HEK293 (cell line): ENCODE measurements around the gene HSFX4.
"Not testable (repeated sequence)": the region's sequence is repeated elsewhere in the genome, so short reads cannot be mapped to it uniquely, and the experiment has no call there.

Experiments used
- CTCF ChIA-PET: fragments of 350-600 bp; formaldehyde crosslinking; extraction: SDS; loops from one replicate; lab custom pipeline; 2021; ENCODE audit warnings: antibody characterized with exemption; lab: Yijun Ruan, JAX
- POLR2A ChIA-PET: fragments of 300-600 bp; formaldehyde crosslinking; extraction: SDS; loops from one replicate; lab custom pipeline; 2020; ENCODE audit warnings: antibody characterized with exemption, inconsistent platforms; lab: Yijun Ruan, JAX
- H3K27ac ChIP-seq: fragments of 200-500 bp; sonication (Bioruptor generic); 2 replicates; pipeline ENCODE4 v1.5.1; 2014; ENCODE audit warnings: low read depth, low read length, control low read depth, inconsistent platforms; ENCODE audit errors: extremely low read depth
- H3K36me3 ChIP-seq, 2 experiments: fragments of 200-500 bp in 1 of 2; sonication (Bioruptor generic) in 1 of 2; 1 replicate in 1 of 2; 2 replicates in 1 of 2; pipeline ENCODE4 v1.5.1; 2014 to 2017; ENCODE audit warnings: inconsistent platforms in 2 of 2, low read length in 2 of 2; ENCODE audit not compliant: control insufficient read depth in 2 of 2, insufficient read depth in 1 of 2
- H3K4me1 ChIP-seq: fragments of 200-500 bp; sonication (Bioruptor generic); 2 replicates; pipeline ENCODE4 v1.5.1; 2014; ENCODE audit warnings: mild to moderate bottlenecking, low read length, inconsistent platforms; ENCODE audit not compliant: control insufficient read depth, insufficient read depth
- H3K4me3 ChIP-seq: 2 replicates; pipeline ENCODE4 v1.5.1; 2011; ENCODE audit warnings: low read depth, mild to moderate bottlenecking, control low read depth, low read length, moderate library complexity
- H3K9me3 ChIP-seq: fragments of 200-500 bp; sonication (Bioruptor generic); 2 replicates; pipeline ENCODE4 v1.5.1; 2014; ENCODE audit warnings: low read depth, low read length, inconsistent platforms; ENCODE audit not compliant: control insufficient read depth, insufficient read depth
- OSR2 ChIP-seq: fragments of 450-650 bp; formaldehyde crosslinking; IDR thresholded peaks from 2 replicates; pipeline ENCODE4 v1.5.1; 2016; ENCODE audit warnings: missing biosample characterization, missing genetic modification characterization
- OVOL3 ChIP-seq: fragments of 450-650 bp; formaldehyde crosslinking; IDR thresholded peaks from 2 replicates; pipeline ENCODE4 v1.5.1; 2016; ENCODE audit warnings: missing biosample characterization, missing genetic modification characterization
- REPIN1 ChIP-seq: fragments of 450-650 bp; formaldehyde crosslinking; IDR thresholded peaks from 2 replicates; pipeline ENCODE4 v1.5.1; 2017; ENCODE audit warnings: missing biosample characterization, missing genetic modification characterization, low read depth
- ZBTB20 ChIP-seq: fragments of 450-650 bp; formaldehyde crosslinking; IDR thresholded peaks from 2 replicates; pipeline ENCODE4 v1.5.1; 2016; ENCODE audit warnings: missing biosample characterization, missing genetic modification characterization
- ZBTB7A ChIP-seq: fragments of 450-650 bp; formaldehyde crosslinking; IDR thresholded peaks from 2 replicates; pipeline ENCODE4 v1.5.1; 2016; ENCODE audit warnings: low read depth, missing biosample characterization, missing genetic modification characterization
- ZNF121 ChIP-seq: fragments of 450-650 bp; formaldehyde crosslinking; IDR thresholded peaks from 2 replicates; pipeline ENCODE4 v1.5.1; 2016; ENCODE audit warnings: missing biosample characterization, missing genetic modification characterization
- ZNF146 ChIP-seq: fragments of 450-650 bp; formaldehyde crosslinking; IDR thresholded peaks from 2 replicates; pipeline ENCODE4 v1.5.1; 2016; ENCODE audit warnings: missing biosample characterization, missing genetic modification characterization
- ZNF341 ChIP-seq: fragments of 450-650 bp; formaldehyde crosslinking; IDR thresholded peaks from 2 replicates; pipeline ENCODE4; 2016; ENCODE audit warnings: low read depth, missing biosample characterization, missing genetic modification characterization
- ZNF416 ChIP-seq: fragments of 450-650 bp; formaldehyde crosslinking; IDR thresholded peaks from 2 replicates; pipeline ENCODE4 v1.5.1; 2016; ENCODE audit warnings: missing biosample characterization, missing genetic modification characterization
- ZNF510 ChIP-seq: fragments of 450-650 bp; formaldehyde crosslinking; IDR thresholded peaks from 2 replicates; pipeline ENCODE4 v1.5.1; 2018; ENCODE audit warnings: mild to moderate bottlenecking, missing genetic modification characterization, missing biosample characterization; ENCODE audit not compliant: insufficient replicate concordance
- ZNF530 ChIP-seq: fragments of 450-650 bp; formaldehyde crosslinking; IDR thresholded peaks from 2 replicates; pipeline ENCODE4 v1.5.1; 2016; ENCODE audit warnings: low read depth, missing biosample characterization, missing genetic modification characterization
- ZNF555 ChIP-seq: fragments of 450-650 bp; formaldehyde crosslinking; conservative IDR thresholded peaks from 2 replicates; pipeline ENCODE4 v1.5.1; 2017; ENCODE audit warnings: missing biosample characterization, mild to moderate bottlenecking, missing genetic modification characterization, inconsistent platforms
- ZNF658 ChIP-seq: fragments of 450-650 bp; formaldehyde crosslinking; IDR thresholded peaks from 2 replicates; pipeline ENCODE4; 2016; ENCODE audit warnings: missing biosample characterization, missing genetic modification characterization
- ZNF677 ChIP-seq: fragments of 450-650 bp; IDR thresholded peaks from 2 replicates; pipeline ENCODE4 v1.5.0; 2018; ENCODE audit warnings: missing biosample characterization, mild to moderate bottlenecking, missing genetic modification characterization, moderate library complexity
- TF ChIP-seq, protein P1 (sequence below): fragments of 450-650 bp; formaldehyde crosslinking; IDR thresholded peaks from 2 replicates; pipeline ENCODE4 v1.5.1; 2017; ENCODE audit warnings: missing biosample characterization, missing genetic modification characterization
- TF ChIP-seq, protein P2 (sequence below): fragments of 450-650 bp; formaldehyde crosslinking; IDR thresholded peaks from 2 replicates; pipeline ENCODE4 v1.5.1; 2016; ENCODE audit warnings: missing biosample characterization, missing genetic modification characterization
- TF ChIP-seq, protein P3 (sequence below): fragments of 450-650 bp; IDR thresholded peaks from 2 replicates; pipeline ENCODE4 v1.5.1; 2018; ENCODE audit warnings: missing biosample characterization, mild to moderate bottlenecking, missing genetic modification characterization
- TF ChIP-seq, protein P4 (sequence below): fragments of 450-650 bp; formaldehyde crosslinking; IDR thresholded peaks from 2 replicates; pipeline ENCODE4 v1.5.1; 2016; ENCODE audit warnings: missing biosample characterization, missing genetic modification characterization

Gene HSFX4

DNA sequence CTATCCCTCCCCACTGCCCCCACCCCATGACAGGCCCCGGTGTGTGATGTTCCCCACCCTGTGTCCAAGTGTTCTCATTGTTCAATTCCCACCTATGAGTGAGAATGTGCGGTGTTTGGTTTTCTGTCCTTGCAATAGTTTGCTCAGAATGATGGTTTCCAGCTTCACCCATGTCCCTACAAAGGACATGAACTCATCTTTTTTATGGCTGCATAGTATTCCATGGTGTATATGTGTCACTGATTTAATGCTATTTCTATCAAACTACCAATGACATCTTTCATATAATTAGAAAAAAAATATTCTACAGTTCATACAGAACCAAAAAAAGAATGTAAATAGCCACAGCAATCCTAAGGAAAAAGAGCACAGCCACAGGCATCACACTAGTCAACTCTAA is 38.5 kb upstream of the HSFX4 start:
- H3K4me1 ChIP-seq, H3K9me3 ChIP-seq, H3K36me3 ChIP-seq, H3K4me3 ChIP-seq, POLR2A ChIA-PET, H3K27ac ChIP-seq: not testable (repeated sequence)
- CTCF ChIA-PET, result interaction anchor here (0.7 kb wide), 1 partner anchor 908 kb away, joined by 3 read pairs; no protein-coding TSS in a partner anchor
- TF ChIP-seq ZNF146 (tag by site-specific recombination), result peak; percentile 56; the same call in 1 of the 2 replicates

DNA sequence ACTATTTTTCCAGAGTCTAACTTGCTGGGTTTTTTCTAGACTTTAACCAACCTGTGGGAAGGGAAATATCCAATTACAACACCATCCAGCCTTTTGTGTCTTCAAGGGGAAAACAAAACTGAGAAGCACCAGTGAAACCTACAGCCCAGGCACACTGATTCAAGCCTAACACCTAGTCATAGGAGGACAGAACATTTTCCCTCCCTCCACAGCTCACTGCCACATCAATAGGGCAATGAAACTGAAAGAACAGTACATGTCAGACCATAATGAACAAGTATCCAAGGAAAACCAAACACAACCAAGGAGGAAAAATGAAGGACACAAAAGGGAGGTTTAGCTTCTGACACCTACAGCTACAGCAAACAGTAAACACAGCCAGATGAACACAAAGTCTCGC is 30.8 kb upstream of the HSFX4 start:
- CTCF ChIA-PET, result no interaction called here

DNA sequence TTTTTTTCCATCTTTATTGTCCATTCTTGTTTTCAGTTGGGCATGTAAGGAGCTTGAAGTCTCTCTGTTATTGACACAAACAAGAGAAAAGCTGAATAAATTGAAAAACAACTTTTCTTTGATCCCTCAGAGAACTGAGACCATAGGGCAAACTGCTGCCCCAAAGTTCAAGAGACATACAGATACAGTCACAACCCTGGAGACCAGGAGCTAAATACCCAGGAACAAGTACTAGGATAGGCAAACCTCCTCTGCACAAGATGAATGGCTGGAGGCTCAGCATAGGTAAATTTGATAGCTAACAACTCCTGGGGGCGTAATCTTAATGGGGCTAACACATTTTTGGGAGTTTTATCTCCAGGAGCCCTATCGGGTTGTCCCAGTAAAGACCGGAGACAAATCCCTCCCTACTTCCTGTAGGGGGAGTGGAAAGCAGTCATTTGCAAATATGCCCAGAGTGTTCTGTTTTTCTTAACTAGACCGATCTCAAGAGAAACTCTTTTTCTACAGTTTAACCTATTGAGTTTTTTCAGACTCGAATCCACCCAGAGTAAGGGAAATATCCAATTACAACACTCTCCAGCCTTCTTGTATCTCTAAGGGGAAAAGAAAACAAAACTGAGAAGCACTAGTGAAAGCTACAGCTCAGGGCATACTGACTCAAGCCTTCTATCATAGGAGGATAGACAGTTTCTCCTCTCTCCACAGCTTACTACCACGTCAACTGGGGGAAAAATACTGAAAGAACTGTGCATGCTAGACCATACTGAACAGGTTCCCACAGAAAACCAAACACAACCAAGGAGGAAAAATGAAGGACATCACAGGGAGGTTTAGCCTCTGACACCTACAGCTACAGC is 25.3 kb upstream of the HSFX4 start:
- Histone ChIP-seq H3K9me3 (no peaks in the 10 kb centered on the region), H3K27ac (no peak overlapping the region), H3K36me3 (no peaks in the 10 kb centered on the region), H3K4me3 (no peak overlapping the region), H3K4me1 (no peaks in the 10 kb centered on the region)
- ChIA-PET CTCF (interaction anchor here (0.6 to 0.9 kb wide), 4 partner anchors 10 to 500 kb away, joined by 3 to 6 read pairs (median 5); no protein-coding TSS in a partner anchor), POLR2A (interaction anchor here (1.6 kb wide), 1 partner anchor 35 kb away, joined by 5 read pairs; no protein-coding TSS in a partner anchor)
- TF ChIP-seq, protein P1, sequence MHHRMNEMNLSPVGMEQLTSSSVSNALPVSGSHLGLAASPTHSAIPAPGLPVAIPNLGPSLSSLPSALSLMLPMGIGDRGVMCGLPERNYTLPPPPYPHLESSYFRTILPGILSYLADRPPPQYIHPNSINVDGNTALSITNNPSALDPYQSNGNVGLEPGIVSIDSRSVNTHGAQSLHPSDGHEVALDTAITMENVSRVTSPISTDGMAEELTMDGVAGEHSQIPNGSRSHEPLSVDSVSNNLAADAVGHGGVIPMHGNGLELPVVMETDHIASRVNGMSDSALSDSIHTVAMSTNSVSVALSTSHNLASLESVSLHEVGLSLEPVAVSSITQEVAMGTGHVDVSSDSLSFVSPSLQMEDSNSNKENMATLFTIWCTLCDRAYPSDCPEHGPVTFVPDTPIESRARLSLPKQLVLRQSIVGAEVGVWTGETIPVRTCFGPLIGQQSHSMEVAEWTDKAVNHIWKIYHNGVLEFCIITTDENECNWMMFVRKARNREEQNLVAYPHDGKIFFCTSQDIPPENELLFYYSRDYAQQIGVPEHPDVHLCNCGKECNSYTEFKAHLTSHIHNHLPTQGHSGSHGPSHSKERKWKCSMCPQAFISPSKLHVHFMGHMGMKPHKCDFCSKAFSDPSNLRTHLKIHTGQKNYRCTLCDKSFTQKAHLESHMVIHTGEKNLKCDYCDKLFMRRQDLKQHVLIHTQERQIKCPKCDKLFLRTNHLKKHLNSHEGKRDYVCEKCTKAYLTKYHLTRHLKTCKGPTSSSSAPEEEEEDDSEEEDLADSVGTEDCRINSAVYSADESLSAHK, result peak; percentile 43; the same call in 1 of the 2 replicates
- TF ChIP-seq ZNF416, result no peak
- no peak for TF ChIP-seq ZNF658 (tag by site-specific recombination)
- TF ChIP-seq OVOL3 (tag by site-specific recombination), result no peak

More for the DNA sequence above, 30.8 kb upstream of the HSFX4 start:
- no peaks in the 10 kb centered on the region; a peak in 1 of 3 replicates for H3K36me3 ChIP-seq
- POLR2A ChIA-PET, result no interaction called here
- no peak overlapping the region for H3K27ac ChIP-seq
- H3K9me3 ChIP-seq, result no peaks in the 10 kb centered on the region; the same call in 1 of the 2 replicates
- no peaks in the 10 kb centered on the region for H3K4me1 ChIP-seq
- TF ChIP-seq ZNF121, result no peak
- TF ChIP-seq, protein P2, sequence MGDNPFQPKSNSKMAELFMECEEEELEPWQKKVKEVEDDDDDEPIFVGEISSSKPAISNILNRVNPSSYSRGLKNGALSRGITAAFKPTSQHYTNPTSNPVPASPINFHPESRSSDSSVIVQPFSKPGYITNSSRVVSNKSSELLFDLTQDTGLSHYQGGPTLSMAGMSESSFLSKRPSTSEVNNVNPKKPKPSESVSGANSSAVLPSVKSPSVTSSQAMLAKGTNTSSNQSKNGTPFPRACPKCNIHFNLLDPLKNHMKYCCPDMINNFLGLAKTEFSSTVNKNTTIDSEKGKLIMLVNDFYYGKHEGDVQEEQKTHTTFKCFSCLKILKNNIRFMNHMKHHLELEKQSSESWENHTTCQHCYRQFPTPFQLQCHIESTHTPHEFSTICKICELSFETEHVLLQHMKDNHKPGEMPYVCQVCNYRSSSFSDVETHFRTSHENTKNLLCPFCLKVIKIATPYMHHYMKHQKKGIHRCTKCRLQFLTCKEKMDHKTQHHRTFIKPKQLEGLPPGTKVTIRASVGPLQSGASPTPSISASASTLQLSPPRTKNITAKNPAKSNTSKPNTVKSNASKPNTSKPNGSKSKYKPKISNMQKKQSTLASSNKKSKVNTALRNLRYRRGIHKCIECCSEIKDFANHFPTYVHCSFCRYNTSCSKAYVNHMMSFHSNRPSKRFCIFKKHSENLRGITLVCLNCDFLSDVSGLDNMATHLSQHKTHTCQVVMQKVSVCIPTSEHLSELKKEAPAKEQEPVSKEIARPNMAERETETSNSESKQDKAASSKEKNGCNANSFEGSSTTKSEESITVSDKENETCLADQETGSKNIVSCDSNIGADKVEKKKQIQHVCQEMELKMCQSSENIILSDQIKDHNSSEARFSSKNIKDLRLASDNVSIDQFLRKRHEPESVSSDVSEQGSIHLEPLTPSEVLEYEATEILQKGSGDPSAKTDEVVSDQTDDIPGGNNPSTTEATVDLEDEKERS (tag by site-specific recombination), result no peak
- no peak overlapping the region for H3K4me3 ChIP-seq

DNA sequence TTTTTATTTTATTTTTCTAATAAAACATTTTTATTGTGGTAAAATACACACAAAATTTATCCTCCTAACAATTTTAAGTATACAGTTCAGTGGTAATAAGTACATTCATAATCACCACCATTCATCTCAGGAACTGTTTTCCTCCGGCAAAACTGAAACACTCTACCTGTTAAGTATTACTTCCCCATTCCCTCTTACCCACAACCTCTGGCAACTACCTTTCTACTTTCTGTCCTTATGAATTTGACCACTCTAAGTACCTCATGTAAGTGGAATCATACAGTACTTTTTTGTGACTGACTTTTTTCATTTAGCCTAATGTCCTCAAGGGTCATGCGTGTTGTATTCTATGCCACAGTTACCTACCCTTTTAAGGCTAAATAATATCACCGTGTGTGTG is 21.1 kb upstream of the HSFX4 start:
- no peak overlapping the region for H3K27ac ChIP-seq
- no peaks in the 10 kb centered on the region for H3K36me3 ChIP-seq
- no peaks in the 10 kb centered on the region for H3K4me1 ChIP-seq
- H3K4me3 ChIP-seq, result no peak overlapping the region
- POLR2A ChIA-PET, result no interaction called here
- CTCF ChIA-PET, result interaction anchor here (0.6 kb wide), 1 partner anchor 539 kb away, joined by 3 read pairs; no protein-coding TSS in a partner anchor
- H3K9me3 ChIP-seq, result no peaks in the 10 kb centered on the region
- TF ChIP-seq, protein P3, sequence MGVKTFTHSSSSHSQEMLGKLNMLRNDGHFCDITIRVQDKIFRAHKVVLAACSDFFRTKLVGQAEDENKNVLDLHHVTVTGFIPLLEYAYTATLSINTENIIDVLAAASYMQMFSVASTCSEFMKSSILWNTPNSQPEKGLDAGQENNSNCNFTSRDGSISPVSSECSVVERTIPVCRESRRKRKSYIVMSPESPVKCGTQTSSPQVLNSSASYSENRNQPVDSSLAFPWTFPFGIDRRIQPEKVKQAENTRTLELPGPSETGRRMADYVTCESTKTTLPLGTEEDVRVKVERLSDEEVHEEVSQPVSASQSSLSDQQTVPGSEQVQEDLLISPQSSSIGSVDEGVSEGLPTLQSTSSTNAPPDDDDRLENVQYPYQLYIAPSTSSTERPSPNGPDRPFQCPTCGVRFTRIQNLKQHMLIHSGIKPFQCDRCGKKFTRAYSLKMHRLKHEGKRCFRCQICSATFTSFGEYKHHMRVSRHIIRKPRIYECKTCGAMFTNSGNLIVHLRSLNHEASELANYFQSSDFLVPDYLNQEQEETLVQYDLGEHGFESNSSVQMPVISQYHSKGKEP (tag by site-specific recombination), result no peak
- TF ChIP-seq ZNF555 (tag by site-specific recombination), result no peak
- no peak for TF ChIP-seq ZBTB20
- TF ChIP-seq OSR2 (tag by site-specific recombination), result no peak
- TF ChIP-seq ZNF341 (tag by site-specific recombination), result no peak
- no peak for TF ChIP-seq ZNF510
- TF ChIP-seq ZNF677 (tag by site-specific recombination), result no peak
- no peak for TF ChIP-seq REPIN1
- TF ChIP-seq ZNF530 (tag by site-specific recombination), result no peak
- TF ChIP-seq, protein P4, sequence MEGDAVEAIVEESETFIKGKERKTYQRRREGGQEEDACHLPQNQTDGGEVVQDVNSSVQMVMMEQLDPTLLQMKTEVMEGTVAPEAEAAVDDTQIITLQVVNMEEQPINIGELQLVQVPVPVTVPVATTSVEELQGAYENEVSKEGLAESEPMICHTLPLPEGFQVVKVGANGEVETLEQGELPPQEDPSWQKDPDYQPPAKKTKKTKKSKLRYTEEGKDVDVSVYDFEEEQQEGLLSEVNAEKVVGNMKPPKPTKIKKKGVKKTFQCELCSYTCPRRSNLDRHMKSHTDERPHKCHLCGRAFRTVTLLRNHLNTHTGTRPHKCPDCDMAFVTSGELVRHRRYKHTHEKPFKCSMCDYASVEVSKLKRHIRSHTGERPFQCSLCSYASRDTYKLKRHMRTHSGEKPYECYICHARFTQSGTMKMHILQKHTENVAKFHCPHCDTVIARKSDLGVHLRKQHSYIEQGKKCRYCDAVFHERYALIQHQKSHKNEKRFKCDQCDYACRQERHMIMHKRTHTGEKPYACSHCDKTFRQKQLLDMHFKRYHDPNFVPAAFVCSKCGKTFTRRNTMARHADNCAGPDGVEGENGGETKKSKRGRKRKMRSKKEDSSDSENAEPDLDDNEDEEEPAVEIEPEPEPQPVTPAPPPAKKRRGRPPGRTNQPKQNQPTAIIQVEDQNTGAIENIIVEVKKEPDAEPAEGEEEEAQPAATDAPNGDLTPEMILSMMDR (tag by site-specific recombination), result no peak
- no peak for TF ChIP-seq ZBTB7A (tag by site-specific recombination)
